ENCODE results near the gene EIF5A. TPM values are rescaled to one million over a fixed set of nuclear protein-coding genes. Genes with fewer than 3 reads are reported as not detected.

The EIF5A gene
- 436 and 491 TPM in 2 replicates for total RNA-seq

DNA sequence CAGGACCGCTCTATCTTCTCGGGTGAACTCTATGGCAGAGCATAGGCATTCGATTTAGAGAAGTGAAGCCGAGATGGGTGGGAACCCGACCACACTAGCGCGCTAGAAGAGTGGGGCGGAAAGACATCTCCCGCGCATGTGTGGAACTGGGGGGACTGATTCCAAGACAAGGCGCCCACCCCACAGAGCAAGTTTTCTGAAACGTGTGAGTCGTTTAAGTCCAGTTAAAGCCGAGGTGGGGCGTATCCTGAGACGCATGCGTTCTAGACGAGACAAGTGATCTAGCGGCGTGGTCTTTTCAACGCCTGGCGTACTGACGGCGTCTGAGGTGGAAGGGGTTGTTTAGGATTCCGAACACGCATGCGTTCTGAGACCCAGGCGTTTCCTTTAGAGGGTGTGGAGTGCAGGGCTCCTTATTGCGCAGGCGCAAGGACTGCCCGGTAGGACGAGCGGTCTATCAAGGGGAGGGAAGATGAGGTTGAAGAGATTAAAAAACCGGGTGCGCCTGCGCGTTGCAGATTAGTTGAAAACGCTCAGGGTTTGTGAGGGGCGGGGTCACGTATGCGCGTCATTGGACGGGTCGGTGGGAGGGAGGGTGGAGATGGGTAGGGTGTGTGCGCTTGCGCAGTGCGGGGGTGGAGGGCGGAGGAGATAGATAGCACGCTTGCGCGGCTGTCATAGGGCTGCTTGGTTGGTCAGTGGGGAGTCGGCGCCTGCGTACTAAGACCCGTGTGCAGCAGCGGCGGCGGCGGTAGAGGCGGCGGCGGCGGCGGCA is at the start of gene EIF5A:
Gene EIF5A (plus strand): TSS at position 718 of the 775 bp plus-strand sequence. CDS start 2,008 bp downstream, outside the sequence.
- Histone ChIP-seq H3K9me3 (ENCODE audit: low read depth, low read length) (no peaks in the 10 kb centered on the region), H3K27ac (ENCODE audit: low read depth, low read length) (peak within 1 kb of the TSS; percentile 82), H2AFZ (ENCODE audit: low read length) (peak within 1 kb of the TSS; percentile 97), H3K4me1 (ENCODE audit: insufficient read depth, low read length) (peaks cover 12% of the 10 kb centered on the region), H4K20me1 (ENCODE audit: insufficient read depth, low read length) (peaks cover 36% of the 10 kb centered on the region), H3K4me2 (ENCODE audit: insufficient read depth, low read length) (peak within 1 kb of the TSS; percentile 97), H3K4me3 (ENCODE audit: insufficient read depth, low read length) (peak within 1 kb of the TSS; percentile 76), H3K27me3 (ENCODE audit: insufficient read depth, low read length) (no peaks in the 10 kb centered on the region), H3K36me3 (ENCODE audit: insufficient read depth, low read length) (peaks cover 27% of the 10 kb centered on the region), H3K79me2 (ENCODE audit: insufficient read depth, low read length) (peaks cover 44% of the 10 kb centered on the region)
- TF ChIP-seq, protein P1, sequence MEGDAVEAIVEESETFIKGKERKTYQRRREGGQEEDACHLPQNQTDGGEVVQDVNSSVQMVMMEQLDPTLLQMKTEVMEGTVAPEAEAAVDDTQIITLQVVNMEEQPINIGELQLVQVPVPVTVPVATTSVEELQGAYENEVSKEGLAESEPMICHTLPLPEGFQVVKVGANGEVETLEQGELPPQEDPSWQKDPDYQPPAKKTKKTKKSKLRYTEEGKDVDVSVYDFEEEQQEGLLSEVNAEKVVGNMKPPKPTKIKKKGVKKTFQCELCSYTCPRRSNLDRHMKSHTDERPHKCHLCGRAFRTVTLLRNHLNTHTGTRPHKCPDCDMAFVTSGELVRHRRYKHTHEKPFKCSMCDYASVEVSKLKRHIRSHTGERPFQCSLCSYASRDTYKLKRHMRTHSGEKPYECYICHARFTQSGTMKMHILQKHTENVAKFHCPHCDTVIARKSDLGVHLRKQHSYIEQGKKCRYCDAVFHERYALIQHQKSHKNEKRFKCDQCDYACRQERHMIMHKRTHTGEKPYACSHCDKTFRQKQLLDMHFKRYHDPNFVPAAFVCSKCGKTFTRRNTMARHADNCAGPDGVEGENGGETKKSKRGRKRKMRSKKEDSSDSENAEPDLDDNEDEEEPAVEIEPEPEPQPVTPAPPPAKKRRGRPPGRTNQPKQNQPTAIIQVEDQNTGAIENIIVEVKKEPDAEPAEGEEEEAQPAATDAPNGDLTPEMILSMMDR (IDR thresholded peaks at IDR 0.05; ENCODE audit: extremely low read depth, low read depth, low read length) = no peak
- peak; percentile 100 for DNase-seq (ENCODE audit: insufficient read length, low spot score, missing footprints)

DNA sequence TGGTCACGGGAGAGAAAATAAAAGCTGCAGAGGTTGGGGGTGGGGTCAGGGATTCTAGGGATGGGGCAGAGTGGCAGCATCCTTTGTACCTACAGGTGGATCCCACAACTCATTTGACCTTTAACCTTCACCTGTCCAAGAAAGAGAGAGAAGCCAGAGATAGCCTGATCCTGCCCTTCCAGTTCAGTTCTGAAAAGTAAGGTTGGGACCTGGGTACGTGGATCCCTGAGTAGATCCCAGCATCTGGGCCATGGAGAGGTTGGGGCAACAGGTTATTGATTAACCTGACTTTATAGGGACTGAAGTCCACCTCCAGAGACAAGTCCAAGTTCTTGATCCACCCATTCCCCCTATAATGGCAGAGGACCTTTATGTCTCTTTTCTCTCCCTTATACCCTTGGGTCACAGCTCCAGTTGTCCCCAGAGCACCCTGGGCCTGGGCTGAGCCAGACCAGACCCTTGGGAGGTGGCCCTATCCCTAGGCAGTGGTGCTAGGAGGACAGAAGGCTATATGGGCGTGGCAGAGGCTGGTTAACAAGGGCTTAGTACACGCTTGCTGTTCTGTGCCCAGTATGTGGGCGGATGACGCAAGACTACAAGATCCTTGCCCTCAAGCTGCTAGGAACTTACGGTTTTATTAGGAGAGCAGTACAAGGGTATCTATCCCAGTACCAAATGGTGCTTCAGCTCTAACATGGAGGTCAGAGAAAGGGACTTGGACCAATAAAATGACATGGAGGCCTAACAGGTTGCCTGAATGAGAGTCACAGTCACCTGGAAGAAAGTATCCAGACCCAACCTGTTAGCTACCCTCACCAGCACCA is 48.5 kb upstream of the EIF5A start:
- no peak overlapping the region for H2AFZ ChIP-seq (ENCODE audit: low read length)
- TF ChIP-seq, protein P1 (IDR thresholded peaks at IDR 0.05; ENCODE audit: extremely low read depth, low read depth, low read length) = no peak
- H4K20me1 ChIP-seq (ENCODE audit: insufficient read depth, low read length) = no peaks in the 10 kb centered on the region
- H3K4me2 ChIP-seq (ENCODE audit: insufficient read depth, low read length) = no peak overlapping the region
- peaks cover 41% of the 10 kb centered on the region for H3K36me3 ChIP-seq (ENCODE audit: insufficient read depth, low read length)
- peaks cover 15% of the 10 kb centered on the region for H3K27me3 ChIP-seq (ENCODE audit: insufficient read depth, low read length)
- H3K27ac ChIP-seq (ENCODE audit: low read depth, low read length) = no peak overlapping the region
- peaks cover 5% of the 10 kb centered on the region for H3K79me2 ChIP-seq (ENCODE audit: insufficient read depth, low read length)
- H3K9me3 ChIP-seq (ENCODE audit: low read depth, low read length) = no peaks in the 10 kb centered on the region
- peaks cover 16% of the 10 kb centered on the region for H3K4me1 ChIP-seq (ENCODE audit: insufficient read depth, low read length)
- DNase-seq (ENCODE audit: insufficient read length, low spot score, missing footprints) = peak; percentile 90
- no peak overlapping the region for H3K4me3 ChIP-seq (ENCODE audit: insufficient read depth, low read length)

- peak; percentile 63 for DNase-seq (ENCODE audit: insufficient read length, low spot score, missing footprints)
- H3K36me3 ChIP-seq (ENCODE audit: insufficient read depth, low read length) = peaks cover 36% of the 10 kb centered on the region
- H3K4me1 ChIP-seq (ENCODE audit: insufficient read depth, low read length) = peaks cover 17% of the 10 kb centered on the region
- H3K4me2 ChIP-seq (ENCODE audit: insufficient read depth, low read length) = no peak overlapping the region
- TF ChIP-seq, protein P1 (IDR thresholded peaks at IDR 0.05; ENCODE audit: extremely low read depth, low read depth, low read length) = no peak
- H3K79me2 ChIP-seq (ENCODE audit: insufficient read depth, low read length) = peaks cover 1% of the 10 kb centered on the region
- H3K4me3 ChIP-seq (ENCODE audit: insufficient read depth, low read length) = no peak overlapping the region
- no peak overlapping the region for H2AFZ ChIP-seq (ENCODE audit: low read length)
- H3K27me3 ChIP-seq (ENCODE audit: insufficient read depth, low read length) = peaks cover 15% of the 10 kb centered on the region
- no peak overlapping the region for H3K27ac ChIP-seq (ENCODE audit: low read depth, low read length)
- no peaks in the 10 kb centered on the region for H4K20me1 ChIP-seq (ENCODE audit: insufficient read depth, low read length)
- H3K9me3 ChIP-seq (ENCODE audit: low read depth, low read length) = no peaks in the 10 kb centered on the region
Measured at GRCh38 chr17:7259555-7259889, 47.9 kb upstream of the EIF5A start.

- peaks cover 19% of the 10 kb centered on the region for H3K4me1 ChIP-seq (ENCODE audit: insufficient read depth, low read length)
- DNase-seq (ENCODE audit: insufficient read length, low spot score, missing footprints) = peak; percentile 50
- no peak overlapping the region for H2AFZ ChIP-seq (ENCODE audit: low read length)
- TF ChIP-seq, protein P1 (IDR thresholded peaks at IDR 0.05; ENCODE audit: extremely low read depth, low read depth, low read length) = no peak
- H3K27me3 ChIP-seq (ENCODE audit: insufficient read depth, low read length) = peaks cover 15% of the 10 kb centered on the region
- H3K9me3 ChIP-seq (ENCODE audit: low read depth, low read length) = no peaks in the 10 kb centered on the region
- no peaks in the 10 kb centered on the region for H4K20me1 ChIP-seq (ENCODE audit: insufficient read depth, low read length)
- H3K27ac ChIP-seq (ENCODE audit: low read depth, low read length) = no peak overlapping the region
- no peak overlapping the region for H3K4me2 ChIP-seq (ENCODE audit: insufficient read depth, low read length)
- H3K36me3 ChIP-seq (ENCODE audit: insufficient read depth, low read length) = peaks cover 30% of the 10 kb centered on the region
- no peak overlapping the region for H3K4me3 ChIP-seq (ENCODE audit: insufficient read depth, low read length)
- H3K79me2 ChIP-seq (ENCODE audit: insufficient read depth, low read length) = no peaks in the 10 kb centered on the region
Measured at GRCh38 chr17:7260151-7260550, 47.3 kb upstream of the EIF5A start.
